ENCODE results near the gene MTA2. TPM values are rescaled to one million over a fixed set of nuclear protein-coding genes. Genes with fewer than 3 reads are reported as not detected.
A peak's percentile ranks its signal among the peaks of the same experiment; 100 is the strongest.

MTA2 gene
- total RNA-seq, 1 experiment from 2014 or later = 135 TPM

DNA sequence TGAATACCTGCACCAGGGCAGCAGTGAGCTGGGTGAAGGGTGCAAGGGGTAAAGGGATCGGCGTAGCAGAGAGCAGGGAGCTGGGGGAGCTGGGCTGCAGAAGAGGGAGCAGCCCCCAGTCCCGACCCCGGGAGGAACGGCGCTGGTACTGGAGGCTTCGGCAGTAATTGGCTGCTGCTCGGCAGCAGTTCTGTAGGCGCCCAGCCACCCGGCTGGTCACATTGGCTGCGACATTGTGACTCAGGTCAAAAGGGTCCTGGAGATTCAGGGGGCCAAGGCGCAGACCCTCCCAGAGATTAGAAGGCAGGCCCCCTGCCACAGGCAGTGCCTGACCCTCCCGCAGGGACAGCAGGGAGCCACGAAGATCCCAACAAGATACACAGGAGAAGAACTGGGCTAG is 25.8 kb downstream of the MTA2 start:
- Mint-ChIP-seq H3K9me3 (ENCODE audit: unreplicated experiment) (no peaks in the 10 kb centered on the region), H3K27ac (ENCODE audit: unreplicated experiment) (peak overlapping the region; percentile 100), H3K36me3 (ENCODE audit: insufficient read depth, unreplicated experiment) (peaks cover 84% of the 10 kb centered on the region), H3K27me3 (ENCODE audit: insufficient read depth, unreplicated experiment) (no peaks in the 10 kb centered on the region), H3K4me1 (ENCODE audit: low read depth, unreplicated experiment) (peaks cover 57% of the 10 kb centered on the region), H3K4me3 (ENCODE audit: unreplicated experiment) (peak overlapping the region; percentile 97)
- Histone ChIP-seq H3K36me3 (ENCODE audit: control insufficient read depth, insufficient read depth, low read length) (peaks cover 5% of the 10 kb centered on the region; the same call in 1 of the 2 replicates), H3K27me3 (replicated peaks; ENCODE audit: control insufficient read depth, insufficient read depth, low read length) (no peaks in the 10 kb centered on the region), H3K4me3 (ENCODE audit: low read depth, low read length) (no peak overlapping the region), H3K9me3 (no peaks in the 10 kb centered on the region), H3K4me1 (peaks cover 25% of the 10 kb centered on the region)
- intact Hi-C loops (cut with micrococcal nuclease; ENCODE audit: unreplicated experiment) = no loop called here
- no TSS peak for BruUV-seq (replicated peaks)
- no peak for TF ChIP-seq CTCF (IDR thresholded peaks at IDR 0.05; ENCODE audit: insufficient read depth in 1 of 2, low read depth in 1 of 2, low read length in 1 of 2, severe bottlenecking in 1 of 2, unreplicated experiment in 1 of 2)
- CTCF ChIA-PET = no interaction called here
- DNase-seq = no peak
- POLR2A ChIA-PET = no interaction called here

- H3K36me3 Mint-ChIP-seq (ENCODE audit: insufficient read depth, unreplicated experiment) = peaks cover 88% of the 10 kb centered on the region
- BruUV-seq (replicated peaks) = no TSS peak
These were observed 26.5 kb downstream of the MTA2 start for GRCh38 chr11:62575156-62575555.

More at GRCh38 chr11:62575156-62575555, 26.5 kb downstream of the MTA2 start:
- Mint-ChIP-seq H3K9me3 (ENCODE audit: unreplicated experiment) (no peaks in the 10 kb centered on the region), H3K27ac (ENCODE audit: unreplicated experiment) (peak overlapping the region; percentile 100), H3K4me3 (ENCODE audit: unreplicated experiment) (peak overlapping the region; percentile 97), H3K4me1 (ENCODE audit: low read depth, unreplicated experiment) (peaks cover 56% of the 10 kb centered on the region), H3K27me3 (ENCODE audit: insufficient read depth, unreplicated experiment) (no peaks in the 10 kb centered on the region)
- DNase-seq = no peak
- POLR2A ChIA-PET = interaction anchor here (1.6 to 2.1 kb wide), 4 partner anchors 14 to 90 kb away, joined by 26 to 116 read pairs (median 32); partner anchors contain the start of genes C11orf98, CSKMT and TUT1
- CTCF ChIA-PET = interaction anchor here (1.7 to 2.1 kb wide), 2 partner anchors 13 to 151 kb away, joined by 6 to 10 read pairs; no protein-coding TSS in a partner anchor
- peaks cover 6% of the 10 kb centered on the region; the same call in 1 of the 2 replicates for H3K36me3 ChIP-seq (ENCODE audit: control insufficient read depth, insufficient read depth, low read length)
- intact Hi-C loops (cut with micrococcal nuclease; ENCODE audit: unreplicated experiment) = no loop called here
- no peaks in the 10 kb centered on the region for H3K27me3 ChIP-seq (replicated peaks; ENCODE audit: control insufficient read depth, insufficient read depth, low read length)
- no peak for TF ChIP-seq CTCF (IDR thresholded peaks at IDR 0.05; ENCODE audit: insufficient read depth in 1 of 2, low read depth in 1 of 2, low read length in 1 of 2, severe bottlenecking in 1 of 2, unreplicated experiment in 1 of 2)
- peak overlapping the region; percentile 62 for H3K4me3 ChIP-seq (ENCODE audit: low read depth, low read length)
- H3K4me1 ChIP-seq = peaks cover 25% of the 10 kb centered on the region
- no peaks in the 10 kb centered on the region for H3K9me3 ChIP-seq

All from Caco-2 (cell line).